HEK293T (cell line): ENCODE results near the gene TRPM2.

Source experiments
- BHLHE40 ChIP-seq: fragments of 450-650 bp; IDR thresholded peaks from 2 replicates; pipeline ENCODE4 v1.6.1; 2016; ENCODE audit warnings: mild to moderate bottlenecking, moderate library complexity, borderline replicate concordance
- ELF4 ChIP-seq: fragments of 450-650 bp; IDR thresholded peaks from 2 replicates; pipeline ENCODE4 v1.6.1; 2017; ENCODE audit warnings: antibody characterized with exemption
- FOXA1 ChIP-seq: fragments of 450-650 bp; IDR thresholded peaks from 2 replicates; pipeline ENCODE4 v1.6.1; 2016; ENCODE audit warnings: mild to moderate bottlenecking
- LEF1 ChIP-seq: fragments of 450-650 bp; IDR thresholded peaks from 2 replicates; pipeline ENCODE4 v1.6.1; 2017; ENCODE audit warnings: mild to moderate bottlenecking, borderline replicate concordance
- PKNOX1 ChIP-seq: fragments of 450-650 bp; IDR thresholded peaks from 2 replicates; pipeline ENCODE4 v1.6.1; 2016
- SP1 ChIP-seq: fragments of 450-650 bp; IDR thresholded peaks from 2 replicates; pipeline ENCODE4 v1.6.1; 2017
- SUZ12 ChIP-seq: fragments of 450-650 bp; IDR thresholded peaks from 2 replicates; pipeline ENCODE4 v1.6.1; 2016; ENCODE audit warnings: mild to moderate bottlenecking
- TARDBP ChIP-seq: fragments of 450-650 bp; IDR thresholded peaks from 2 replicates; pipeline ENCODE4 v1.6.1; 2016
- ZNF384 ChIP-seq: fragments of 450-650 bp; IDR thresholded peaks from 2 replicates; pipeline ENCODE4 v1.6.1; 2016

- TF ChIP-seq LEF1 (no peak), PKNOX1 (no peak), TARDBP (no peak), SP1 (no peak), SUZ12 (no peak), BHLHE40 (no peak), FOXA1 (no peak), ZNF384 (no peak), ELF4 (no peak)
These were observed 18.2 kb downstream of the TRPM2 start for GRCh38 chr21:44371596-44371995.
